ENCODE measurements around the gene RPP21. TPM values are rescaled to one million over a fixed set of nuclear protein-coding genes. Genes with fewer than 3 reads are reported as not detected.

The RPP21 gene
- total RNA-seq, 1 donor, result 24.6 TPM

DNA sequence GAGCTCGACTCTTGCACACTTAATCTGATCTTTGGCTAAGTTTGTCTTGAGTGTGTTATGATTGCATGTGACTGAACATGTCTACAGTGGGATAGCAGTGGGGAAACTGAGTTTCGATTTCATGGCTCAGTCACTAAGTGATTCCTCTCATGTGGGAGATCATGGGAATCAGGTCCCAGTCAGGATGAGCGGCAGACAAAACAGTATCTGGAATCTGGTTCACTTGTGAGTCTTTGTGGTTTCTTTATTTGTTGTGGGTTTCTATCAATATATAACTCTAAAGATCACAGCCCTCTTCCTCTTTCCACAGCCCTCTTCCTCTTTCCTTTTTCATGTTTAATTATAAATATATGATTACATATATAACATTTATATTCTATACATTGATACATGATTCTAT, 4.0 kb downstream of the RPP21 start:
- Histone ChIP-seq H3K36me3 (ENCODE audit: insufficient read depth, low read length) (peaks cover 8% of the 10 kb centered on the region), H2AFZ (ENCODE audit: low read length) (no peak overlapping the region), H3K9me3 (ENCODE audit: low read depth, low read length) (no peaks in the 10 kb centered on the region), H3K27ac (ENCODE audit: low read depth, low read length) (no peak overlapping the region), H3K4me3 (ENCODE audit: insufficient read depth, low read length) (no peak overlapping the region), H3K4me2 (ENCODE audit: insufficient read depth, low read length) (no peak overlapping the region), H3K27me3 (ENCODE audit: insufficient read depth, low read length) (peaks cover 16% of the 10 kb centered on the region), H3K79me2 (ENCODE audit: insufficient read depth, low read length) (peaks cover 3% of the 10 kb centered on the region), H4K20me1 (ENCODE audit: insufficient read depth, low read length) (no peaks in the 10 kb centered on the region), H3K4me1 (ENCODE audit: insufficient read depth, low read length) (peaks cover 5% of the 10 kb centered on the region)
- TF ChIP-seq, protein P1, sequence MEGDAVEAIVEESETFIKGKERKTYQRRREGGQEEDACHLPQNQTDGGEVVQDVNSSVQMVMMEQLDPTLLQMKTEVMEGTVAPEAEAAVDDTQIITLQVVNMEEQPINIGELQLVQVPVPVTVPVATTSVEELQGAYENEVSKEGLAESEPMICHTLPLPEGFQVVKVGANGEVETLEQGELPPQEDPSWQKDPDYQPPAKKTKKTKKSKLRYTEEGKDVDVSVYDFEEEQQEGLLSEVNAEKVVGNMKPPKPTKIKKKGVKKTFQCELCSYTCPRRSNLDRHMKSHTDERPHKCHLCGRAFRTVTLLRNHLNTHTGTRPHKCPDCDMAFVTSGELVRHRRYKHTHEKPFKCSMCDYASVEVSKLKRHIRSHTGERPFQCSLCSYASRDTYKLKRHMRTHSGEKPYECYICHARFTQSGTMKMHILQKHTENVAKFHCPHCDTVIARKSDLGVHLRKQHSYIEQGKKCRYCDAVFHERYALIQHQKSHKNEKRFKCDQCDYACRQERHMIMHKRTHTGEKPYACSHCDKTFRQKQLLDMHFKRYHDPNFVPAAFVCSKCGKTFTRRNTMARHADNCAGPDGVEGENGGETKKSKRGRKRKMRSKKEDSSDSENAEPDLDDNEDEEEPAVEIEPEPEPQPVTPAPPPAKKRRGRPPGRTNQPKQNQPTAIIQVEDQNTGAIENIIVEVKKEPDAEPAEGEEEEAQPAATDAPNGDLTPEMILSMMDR (IDR thresholded peaks at IDR 0.05; ENCODE audit: extremely low read depth, low read depth, low read length), result no peak
- DNase-seq (ENCODE audit: insufficient read length, low spot score, missing footprints), result no peak

DNA sequence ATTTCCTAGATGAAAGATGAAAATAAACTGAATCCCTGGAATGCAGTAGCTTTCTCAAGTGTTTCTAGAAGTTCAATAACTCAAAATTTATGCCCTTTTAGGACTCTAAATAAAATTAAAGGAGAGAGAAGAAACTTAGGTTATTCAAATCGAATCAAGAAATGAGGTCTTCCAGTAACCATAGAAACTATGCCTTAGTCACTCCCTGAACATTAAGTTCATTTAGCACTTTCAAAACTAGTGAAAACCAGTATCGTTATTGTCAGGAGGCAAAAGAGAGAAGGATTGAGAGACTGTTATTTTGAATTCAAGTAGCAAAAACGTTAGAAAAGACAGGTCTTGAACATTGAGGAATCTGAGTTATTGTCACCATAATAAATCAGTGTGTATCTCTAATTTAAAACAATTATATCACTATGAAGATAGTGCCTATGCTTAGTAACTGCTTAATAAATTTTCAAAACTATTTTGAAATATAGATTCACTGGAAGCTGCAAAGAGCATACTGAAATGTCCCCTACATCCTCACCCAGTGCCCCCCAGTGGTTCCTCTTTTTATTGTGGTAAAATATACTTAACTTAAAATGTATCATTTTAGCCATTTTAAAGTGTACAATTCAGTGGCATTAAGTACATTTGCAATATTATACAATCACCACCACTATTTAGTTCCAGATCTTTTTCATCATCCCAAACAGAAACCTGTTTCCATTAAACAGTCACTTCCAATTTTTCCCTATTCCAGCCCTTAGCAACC, 4.6 kb downstream of the RPP21 start:
- Histone ChIP-seq H3K4me3 (ENCODE audit: insufficient read depth, low read length) (no peak overlapping the region), H3K27ac (ENCODE audit: low read depth, low read length) (no peak overlapping the region), H3K79me2 (ENCODE audit: insufficient read depth, low read length) (peaks cover 3% of the 10 kb centered on the region), H3K9me3 (ENCODE audit: low read depth, low read length) (no peaks in the 10 kb centered on the region), H3K27me3 (ENCODE audit: insufficient read depth, low read length) (peaks cover 18% of the 10 kb centered on the region), H3K4me2 (ENCODE audit: insufficient read depth, low read length) (no peak overlapping the region), H3K36me3 (ENCODE audit: insufficient read depth, low read length) (peaks cover 8% of the 10 kb centered on the region), H2AFZ (ENCODE audit: low read length) (no peak overlapping the region), H3K4me1 (ENCODE audit: insufficient read depth, low read length) (peaks cover 5% of the 10 kb centered on the region), H4K20me1 (ENCODE audit: insufficient read depth, low read length) (no peaks in the 10 kb centered on the region)
- DNase-seq (ENCODE audit: insufficient read length, low spot score, missing footprints), result no peak
- TF ChIP-seq, protein P1 (IDR thresholded peaks at IDR 0.05; ENCODE audit: extremely low read depth, low read depth, low read length), result no peak

DNA sequence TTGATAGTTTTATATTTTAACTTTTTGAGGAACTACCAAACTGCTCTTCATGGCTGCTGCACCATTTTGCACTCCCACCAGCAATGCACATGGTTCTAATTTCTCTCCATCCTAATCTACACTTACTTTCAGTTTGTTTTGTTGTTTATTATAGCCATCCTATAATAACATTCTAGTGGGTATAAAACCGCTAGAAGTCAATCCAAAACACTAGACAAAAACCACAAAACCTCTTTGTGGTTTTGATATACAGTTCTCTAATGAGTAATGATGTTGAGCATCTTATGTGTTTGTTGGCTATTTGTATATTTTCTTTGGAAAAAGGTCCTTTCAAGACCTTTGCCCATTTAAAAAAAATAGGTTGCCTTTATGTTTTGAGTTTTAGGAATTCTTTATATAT, 5.6 kb downstream of the RPP21 start:
- Histone ChIP-seq H3K4me1 (ENCODE audit: insufficient read depth, low read length) (peaks cover 5% of the 10 kb centered on the region), H3K36me3 (ENCODE audit: insufficient read depth, low read length) (peaks cover 8% of the 10 kb centered on the region), H3K27ac (ENCODE audit: low read depth, low read length) (no peak overlapping the region), H3K4me2 (ENCODE audit: insufficient read depth, low read length) (no peak overlapping the region), H3K79me2 (ENCODE audit: insufficient read depth, low read length) (peaks cover 3% of the 10 kb centered on the region), H3K4me3 (ENCODE audit: insufficient read depth, low read length) (no peak overlapping the region), H2AFZ (ENCODE audit: low read length) (no peak overlapping the region), H3K9me3 (ENCODE audit: low read depth, low read length) (no peaks in the 10 kb centered on the region), H4K20me1 (ENCODE audit: insufficient read depth, low read length) (no peaks in the 10 kb centered on the region), H3K27me3 (ENCODE audit: insufficient read depth, low read length) (peaks cover 22% of the 10 kb centered on the region)
- TF ChIP-seq, protein P1 (IDR thresholded peaks at IDR 0.05; ENCODE audit: extremely low read depth, low read depth, low read length), result no peak
- no peak for DNase-seq (ENCODE audit: insufficient read length, low spot score, missing footprints)

DNA sequence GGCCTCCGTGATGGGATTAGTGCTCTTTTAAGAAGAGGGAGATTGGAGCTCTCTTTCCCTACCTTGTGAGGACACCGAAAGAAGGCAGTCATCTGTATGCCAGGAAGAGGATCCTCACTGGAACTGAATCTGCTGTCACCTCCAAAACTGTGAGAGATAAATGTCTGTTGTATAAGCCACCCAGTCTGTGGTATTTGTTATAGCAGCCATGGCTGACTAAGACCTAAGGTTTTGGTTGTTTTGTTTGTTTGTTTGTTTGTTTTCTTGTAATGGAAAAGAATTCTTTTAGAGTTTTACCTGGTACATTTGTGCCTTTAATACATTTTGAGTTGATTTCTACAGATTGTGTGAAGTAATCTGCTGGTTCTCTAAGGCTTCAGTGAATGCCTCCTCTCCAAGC, 7.6 kb downstream of the RPP21 start:
- H3K4me1 ChIP-seq (ENCODE audit: insufficient read depth, low read length), result no peaks in the 10 kb centered on the region
- no peak for DNase-seq (ENCODE audit: insufficient read length, low spot score, missing footprints)
- H3K9me3 ChIP-seq (ENCODE audit: low read depth, low read length), result no peaks in the 10 kb centered on the region
- TF ChIP-seq, protein P1 (IDR thresholded peaks at IDR 0.05; ENCODE audit: extremely low read depth, low read depth, low read length), result no peak
- peaks cover 28% of the 10 kb centered on the region for H3K27me3 ChIP-seq (ENCODE audit: insufficient read depth, low read length)
- no peaks in the 10 kb centered on the region for H3K79me2 ChIP-seq (ENCODE audit: insufficient read depth, low read length)
- H2AFZ ChIP-seq (ENCODE audit: low read length), result no peak overlapping the region
- H3K4me3 ChIP-seq (ENCODE audit: insufficient read depth, low read length), result no peak overlapping the region
- no peaks in the 10 kb centered on the region for H3K36me3 ChIP-seq (ENCODE audit: insufficient read depth, low read length)
- no peaks in the 10 kb centered on the region for H4K20me1 ChIP-seq (ENCODE audit: insufficient read depth, low read length)
- H3K4me2 ChIP-seq (ENCODE audit: insufficient read depth, low read length), result no peak overlapping the region
- no peak overlapping the region for H3K27ac ChIP-seq (ENCODE audit: low read depth, low read length)
